Measurements from ENCODE around the gene DNAJC3. TPM values are rescaled to one million over a fixed set of nuclear protein-coding genes. Genes with fewer than 3 reads are reported as not detected.
"Not testable (repeated sequence)": the region's sequence is repeated elsewhere in the genome, so short reads cannot be mapped to it uniquely, and the experiment has no call there.

Gene DNAJC3
- total RNA-seq, 1 donor from 2014 or later, result 49.7 TPM

DNA sequence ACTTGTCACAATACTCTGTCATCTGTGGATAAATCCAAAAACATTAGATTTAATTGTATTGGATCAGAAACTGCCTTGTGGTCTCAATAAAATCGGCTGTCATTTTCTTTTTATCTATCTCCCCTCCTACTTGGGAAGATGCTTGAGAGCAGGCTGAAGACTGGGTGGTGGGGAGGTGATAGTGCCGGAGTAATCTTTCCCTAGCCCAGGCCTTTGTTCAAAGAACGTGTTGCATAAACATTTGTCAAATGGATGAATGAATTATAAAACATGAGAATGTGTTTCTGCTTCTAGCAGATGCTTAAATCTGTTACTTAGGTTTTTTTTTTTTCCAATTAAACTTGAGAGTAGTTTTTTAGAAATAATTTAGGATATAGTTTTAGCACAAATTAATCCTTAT, 49.9 kb downstream of the DNAJC3 start:
- DNase-seq (ENCODE audit: low read depth), result no peak
- H3K4me3 ChIP-seq (ENCODE audit: low read depth, low read length), result no peak overlapping the region
- TF ChIP-seq, protein P1, sequence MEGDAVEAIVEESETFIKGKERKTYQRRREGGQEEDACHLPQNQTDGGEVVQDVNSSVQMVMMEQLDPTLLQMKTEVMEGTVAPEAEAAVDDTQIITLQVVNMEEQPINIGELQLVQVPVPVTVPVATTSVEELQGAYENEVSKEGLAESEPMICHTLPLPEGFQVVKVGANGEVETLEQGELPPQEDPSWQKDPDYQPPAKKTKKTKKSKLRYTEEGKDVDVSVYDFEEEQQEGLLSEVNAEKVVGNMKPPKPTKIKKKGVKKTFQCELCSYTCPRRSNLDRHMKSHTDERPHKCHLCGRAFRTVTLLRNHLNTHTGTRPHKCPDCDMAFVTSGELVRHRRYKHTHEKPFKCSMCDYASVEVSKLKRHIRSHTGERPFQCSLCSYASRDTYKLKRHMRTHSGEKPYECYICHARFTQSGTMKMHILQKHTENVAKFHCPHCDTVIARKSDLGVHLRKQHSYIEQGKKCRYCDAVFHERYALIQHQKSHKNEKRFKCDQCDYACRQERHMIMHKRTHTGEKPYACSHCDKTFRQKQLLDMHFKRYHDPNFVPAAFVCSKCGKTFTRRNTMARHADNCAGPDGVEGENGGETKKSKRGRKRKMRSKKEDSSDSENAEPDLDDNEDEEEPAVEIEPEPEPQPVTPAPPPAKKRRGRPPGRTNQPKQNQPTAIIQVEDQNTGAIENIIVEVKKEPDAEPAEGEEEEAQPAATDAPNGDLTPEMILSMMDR (IDR thresholded peaks at IDR 0.05; ENCODE audit: insufficient read depth, low read length, poor library complexity, severe bottlenecking), result no peak
- no peaks in the 10 kb centered on the region for H3K27me3 ChIP-seq (ENCODE audit: control insufficient read depth, insufficient read depth, low read length)
- no peaks in the 10 kb centered on the region for H3K36me3 ChIP-seq (ENCODE audit: control insufficient read depth, insufficient read depth, low read length)

DNA sequence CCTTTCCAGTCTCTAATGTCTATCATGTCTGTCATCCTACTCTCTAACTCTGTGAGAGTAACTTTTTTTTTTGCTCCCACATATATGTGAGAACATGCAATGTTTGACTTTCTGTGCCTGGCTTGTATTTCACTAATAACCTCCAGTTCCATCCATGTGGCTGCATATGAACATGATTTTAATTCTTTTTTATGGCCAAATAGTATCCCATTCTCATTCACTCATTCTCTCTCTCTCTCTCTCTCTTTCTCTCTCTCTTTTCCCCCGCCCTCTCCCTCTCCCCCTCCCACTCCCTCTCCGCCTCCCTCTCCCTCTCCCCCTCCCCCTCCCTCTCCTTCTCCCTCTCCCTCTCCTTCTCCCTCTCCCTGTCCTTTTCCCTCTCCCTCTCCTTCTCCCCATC, 52.0 kb downstream of the DNAJC3 start:
- no peaks in the 10 kb centered on the region for H3K36me3 ChIP-seq (ENCODE audit: control insufficient read depth, insufficient read depth, low read length)
- TF ChIP-seq, protein P1 (IDR thresholded peaks at IDR 0.05; ENCODE audit: insufficient read depth, low read length, poor library complexity, severe bottlenecking), result no peak
- H3K27me3 ChIP-seq (ENCODE audit: control insufficient read depth, insufficient read depth, low read length), result no peaks in the 10 kb centered on the region
- DNase-seq (ENCODE audit: low read depth), result no peak
- no peak overlapping the region for H3K4me3 ChIP-seq (ENCODE audit: low read depth, low read length)

DNA sequence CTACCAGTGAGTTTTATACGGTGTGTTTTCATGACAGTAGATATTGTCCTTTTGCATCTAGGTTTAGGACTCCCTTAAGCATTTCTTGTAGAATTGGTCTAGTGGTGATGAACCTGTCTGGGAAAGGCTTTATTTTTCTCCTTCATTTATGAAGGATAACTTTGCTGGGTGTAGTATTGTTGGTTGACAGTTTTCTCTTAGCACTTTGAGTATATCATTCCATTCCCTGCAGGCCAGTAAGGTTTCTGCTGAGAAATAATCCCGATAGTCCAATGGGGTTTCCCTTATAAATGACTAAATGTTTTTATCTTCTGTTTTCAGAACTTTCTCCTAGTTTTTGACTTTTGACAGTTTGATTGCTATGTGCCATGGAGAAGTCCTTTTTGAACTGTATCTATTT, 57.2 kb downstream of the DNAJC3 start:
- TF ChIP-seq, protein P1 (IDR thresholded peaks at IDR 0.05; ENCODE audit: insufficient read depth, low read length, poor library complexity, severe bottlenecking), result no peak

DNA sequence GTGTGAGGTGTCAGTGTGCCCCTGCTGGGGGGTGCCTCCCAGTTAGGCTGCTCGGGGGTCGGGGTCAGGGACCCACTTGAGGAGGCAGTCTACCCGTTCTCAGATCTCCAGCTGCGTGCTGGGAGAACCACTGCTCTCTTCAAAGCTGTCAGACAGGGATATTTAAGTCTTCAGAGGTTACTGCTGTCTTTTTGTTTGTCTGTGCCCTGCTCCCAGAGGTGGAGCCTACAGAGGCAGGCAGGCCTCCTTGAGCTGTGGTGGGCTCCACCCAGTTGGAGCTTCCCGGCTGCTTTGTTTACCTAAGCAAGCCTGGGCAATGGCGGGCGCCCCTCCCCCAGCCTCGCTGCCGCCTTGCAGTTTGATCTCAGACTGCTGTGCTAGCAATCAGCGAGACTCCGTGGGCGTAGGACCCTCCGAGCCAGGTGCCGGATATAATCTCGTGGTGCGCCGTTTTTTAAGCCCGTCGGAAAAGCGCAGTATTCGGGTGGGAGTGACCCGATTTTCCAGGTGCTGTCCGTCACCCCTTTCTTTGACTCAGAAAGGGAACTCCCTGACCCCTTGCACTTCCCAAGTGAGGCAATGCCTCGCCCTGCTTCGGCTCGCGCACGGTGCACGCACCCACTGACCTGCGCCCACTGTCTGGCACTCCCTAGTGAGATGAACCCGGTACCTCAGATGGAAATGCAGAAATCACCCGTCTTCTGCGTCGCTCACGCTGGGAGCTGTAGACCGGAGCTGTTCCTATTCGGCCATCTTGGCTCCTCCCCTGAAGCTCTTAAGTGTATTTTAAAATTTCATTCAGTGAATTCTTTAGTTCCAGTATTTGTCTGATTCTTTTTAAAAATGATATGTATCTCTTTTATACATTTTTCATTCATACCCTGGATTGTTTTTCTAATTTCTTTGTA, 63.4 kb downstream of the DNAJC3 start:
- H3K27me3 ChIP-seq (ENCODE audit: control insufficient read depth, insufficient read depth, low read length); DNase-seq (ENCODE audit: low read depth): not testable (repeated sequence)

More for the DNA sequence above, 57.2 kb downstream of the DNAJC3 start:
- H3K27me3 ChIP-seq (ENCODE audit: control insufficient read depth, insufficient read depth, low read length), result no peaks in the 10 kb centered on the region
- DNase-seq (ENCODE audit: low read depth), result no peak
- H3K4me3 ChIP-seq (ENCODE audit: low read depth, low read length), result no peak overlapping the region
- H3K36me3 ChIP-seq (ENCODE audit: control insufficient read depth, insufficient read depth, low read length), result no peaks in the 10 kb centered on the region

DNA sequence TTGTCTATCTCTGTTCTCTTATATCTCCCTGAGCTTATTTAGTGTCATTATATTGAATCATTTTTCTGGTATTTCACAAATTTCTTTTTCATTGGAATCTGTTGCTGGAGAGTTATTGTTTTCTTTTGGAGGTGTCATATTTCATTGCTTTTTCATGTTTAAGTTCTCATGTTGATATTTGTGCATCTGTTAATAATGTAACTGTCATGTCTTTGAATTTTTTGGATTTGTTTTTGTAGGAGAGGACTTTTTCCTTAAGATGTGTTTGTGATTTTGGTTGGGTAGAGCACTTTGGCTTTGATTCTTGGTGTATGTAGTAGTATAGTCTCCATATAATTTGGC, 64.0 kb downstream of the DNAJC3 start:
- H3K4me3 ChIP-seq (ENCODE audit: low read depth, low read length), result no peak overlapping the region
- TF ChIP-seq, protein P1 (IDR thresholded peaks at IDR 0.05; ENCODE audit: insufficient read depth, low read length, poor library complexity, severe bottlenecking), result no peak
- no peaks in the 10 kb centered on the region for H3K36me3 ChIP-seq (ENCODE audit: control insufficient read depth, insufficient read depth, low read length)
- DNase-seq (ENCODE audit: low read depth), result no peak
- no peaks in the 10 kb centered on the region for H3K27me3 ChIP-seq (ENCODE audit: control insufficient read depth, insufficient read depth, low read length)

More for the DNA sequence above, 63.4 kb downstream of the DNAJC3 start:
- not testable (repeated sequence) for H3K36me3 ChIP-seq (ENCODE audit: control insufficient read depth, insufficient read depth, low read length); H3K4me3 ChIP-seq (ENCODE audit: low read depth, low read length)

DNA sequence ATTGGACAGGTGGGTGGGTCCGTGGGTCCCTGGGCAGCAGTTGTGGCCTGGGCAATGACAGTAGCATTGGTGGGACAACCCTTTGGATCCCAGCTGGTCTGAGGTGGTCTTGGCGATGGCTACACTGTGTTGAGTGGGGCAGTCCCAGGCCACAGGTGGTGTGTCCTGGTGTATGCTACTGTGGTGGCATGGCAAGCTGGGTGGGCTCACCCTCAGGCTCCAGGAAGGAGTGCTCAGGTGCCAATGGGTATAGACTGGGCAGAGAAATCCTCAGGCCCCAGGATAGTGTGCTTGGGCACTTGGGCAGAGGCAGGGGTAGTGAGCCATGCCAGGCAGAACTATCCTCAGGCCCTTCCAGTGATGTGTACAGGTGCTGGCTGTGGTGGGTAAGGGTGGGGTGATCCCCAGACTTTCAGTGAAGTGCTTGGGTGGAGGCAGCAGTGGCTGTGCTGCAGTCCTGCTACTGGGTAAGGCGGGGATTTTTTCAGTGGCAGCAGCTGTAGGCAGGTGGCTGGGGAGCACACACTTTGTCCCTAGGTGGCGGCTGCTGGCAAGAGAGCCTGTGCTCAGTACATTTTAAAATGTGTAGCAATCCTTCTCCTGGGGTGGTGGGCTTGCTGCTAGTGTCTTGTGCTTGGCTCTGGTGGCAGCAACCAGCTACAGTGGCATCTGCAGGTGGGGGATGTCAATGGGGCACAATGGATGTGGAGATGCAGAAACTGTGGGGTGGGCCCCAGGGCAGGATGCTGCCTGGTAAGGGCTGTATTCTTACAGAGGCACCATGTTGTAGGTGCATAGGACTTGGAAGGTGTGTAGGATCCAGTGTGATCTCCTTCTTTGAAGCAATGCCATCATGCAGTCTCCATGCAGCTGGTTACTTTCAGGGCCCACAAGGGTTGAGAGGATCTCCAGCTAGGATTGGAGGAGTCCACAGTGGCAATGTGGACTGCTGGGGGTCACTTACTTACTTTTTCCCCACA, 64.9 kb downstream of the DNAJC3 start:
- DNase-seq (ENCODE audit: low read depth), result no peak
- TF ChIP-seq, protein P1 (IDR thresholded peaks at IDR 0.05; ENCODE audit: insufficient read depth, low read length, poor library complexity, severe bottlenecking), result no peak
- Histone ChIP-seq H3K36me3 (ENCODE audit: control insufficient read depth, insufficient read depth, low read length) (no peaks in the 10 kb centered on the region), H3K4me3 (ENCODE audit: low read depth, low read length) (no peak overlapping the region), H3K27me3 (ENCODE audit: control insufficient read depth, insufficient read depth, low read length) (no peaks in the 10 kb centered on the region)
